Left colon (tissue), 2 donors: ENCODE results near the gene PIK3R2. TPM values are rescaled to one million over a fixed set of nuclear protein-coding genes. Genes with fewer than 3 reads are reported as not detected.

Experiments
- ATAC-seq: fragments of 200-7000 bp; cut with Tn5 transposase; one replicate; pipeline ENCODE4 v1.9.1; 2020; ENCODE audit warnings: mild to moderate bottlenecking, moderate library complexity
- DNase-seq, 2 donors: peaks; one replicate each; pipeline ENCODE4 v3.0.0-alpha.2; 2020
- intact Hi-C, 2 donors: fragments of 100-400 bp; cut with DNase I in 1 of 2; cut with micrococcal nuclease in 1 of 2; formaldehyde crosslinking; loops; one replicate each; pipeline versions ENCODE4 v1.11.2 to v1.14.0; 2022; cut with DNase I, micrococcal nuclease
- total RNA-seq, 2 donors: library from RNA; stranded (reverse); fragmentation: NEBNext Ultra II Directional; extraction: Animal tissue kit (Norgen Biotek cat#: 25700); gene quantifications; one replicate each; pipeline ENCODE4 v1.2.1, GENCODE V29; 2021
- donor health status: DM: no; HTN: no; CAD: no.
- donor health status: DM: yes; HTN: yes; CAD: no.

The PIK3R2 gene
- total RNA-seq, 2 donors from 2014 or later, result 37.4 to 41.1 TPM

DNA sequence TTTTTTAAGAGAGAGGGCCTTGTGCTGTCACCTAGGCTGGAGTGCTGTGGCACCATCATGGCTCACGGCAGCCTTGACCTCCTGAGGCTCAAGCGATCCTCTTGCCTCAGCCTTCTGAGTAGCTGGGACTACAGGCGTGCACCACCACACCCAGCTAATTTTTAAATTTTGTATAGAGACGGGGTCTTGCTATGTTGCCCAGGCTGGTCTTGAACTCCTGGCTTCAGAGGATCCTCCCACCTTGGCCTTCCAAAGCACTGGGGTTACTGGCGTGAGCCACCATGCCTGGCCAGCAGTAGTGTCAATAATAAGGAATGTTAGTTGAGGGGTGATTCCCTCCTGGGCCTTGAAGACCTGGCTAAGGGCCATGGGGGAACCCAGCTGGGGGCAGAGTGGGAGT, 31.8 kb upstream of the PIK3R2 start:
- intact Hi-C loops, result no loop called here

GRCh38 chr19:18122424-18122823, 30.5 kb upstream of the PIK3R2 start:
- ATAC-seq (no peak), DNase-seq (no peak)
- intact Hi-C loops, result no loop called here

More for the DNA sequence above, 31.8 kb upstream of the PIK3R2 start:
- DNase-seq (no peak), ATAC-seq (no peak)

DNA sequence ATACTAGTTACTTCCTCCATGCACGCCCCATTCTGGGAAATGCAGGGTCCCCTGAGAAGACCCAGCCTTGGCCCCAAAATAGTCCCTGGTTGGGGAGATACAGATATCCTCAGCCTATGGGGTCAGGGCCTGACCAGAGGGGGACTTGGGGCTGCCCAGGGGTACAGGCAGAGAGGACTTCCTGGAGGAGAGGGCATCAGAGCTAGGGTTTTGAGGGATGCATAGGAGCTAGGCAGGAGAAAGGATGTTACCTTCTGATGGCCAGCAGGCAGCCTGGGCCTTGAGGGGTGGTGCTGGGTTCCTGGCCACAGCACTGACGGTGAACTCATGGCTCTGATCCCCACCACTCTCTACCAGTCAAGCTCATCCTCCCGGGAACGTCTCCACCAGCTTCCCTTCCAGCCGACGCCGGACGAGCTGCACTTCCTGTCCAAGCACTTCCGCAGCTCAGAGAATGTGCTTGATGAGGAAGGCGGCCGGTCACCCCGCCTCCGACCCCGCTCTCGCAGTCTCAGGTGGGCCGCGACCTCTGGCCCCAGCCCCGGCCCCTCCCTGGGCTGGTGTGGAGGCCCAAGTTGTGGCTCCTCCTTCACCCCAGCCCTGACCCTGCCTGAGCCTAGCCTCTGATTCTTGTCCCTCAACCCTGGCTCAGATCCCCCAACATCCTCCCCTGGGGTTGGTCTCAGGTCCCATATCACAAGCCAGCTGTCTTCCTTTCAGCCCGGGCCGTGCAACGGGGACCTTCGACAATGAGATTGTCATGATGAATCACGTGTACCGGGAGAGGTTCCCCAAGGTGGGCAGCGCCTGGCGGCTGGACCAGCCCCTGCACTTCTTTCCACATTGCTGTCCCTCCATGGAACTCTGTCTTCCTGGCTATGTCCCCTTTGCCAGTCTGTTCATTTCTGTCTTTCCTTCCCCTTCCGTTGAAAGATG, 29.8 kb upstream of the PIK3R2 start:
- DNase-seq (no peak), ATAC-seq (no peak)
- intact Hi-C loops, result no loop called here

GRCh38 chr19:18123819-18124218, 29.1 kb upstream of the PIK3R2 start:
- intact Hi-C loops, result no loop called here
- DNase-seq (no peak), ATAC-seq (peak; percentile 20)

DNA sequence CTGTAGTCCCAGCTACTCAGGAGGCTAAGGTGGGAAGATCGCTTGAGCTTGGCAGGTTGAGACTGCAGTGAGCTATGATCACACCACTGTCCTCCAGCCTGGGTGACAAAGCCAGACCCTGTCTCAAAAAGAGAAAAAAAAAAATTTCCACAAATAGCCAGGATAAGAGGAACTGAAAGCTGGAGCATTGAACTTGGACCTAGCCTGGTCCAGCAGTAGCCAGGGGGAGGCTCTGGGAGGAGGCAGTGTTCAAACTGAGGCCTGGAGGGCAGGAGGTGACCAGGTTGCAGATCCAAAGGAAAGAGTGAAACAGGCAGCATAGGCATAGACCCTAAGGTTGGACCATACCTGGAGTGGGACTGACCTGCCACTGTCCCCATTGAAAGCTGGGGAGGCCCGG, 26.9 kb upstream of the PIK3R2 start:
- no peak for ATAC-seq
- intact Hi-C loops, result no loop called here

DNA sequence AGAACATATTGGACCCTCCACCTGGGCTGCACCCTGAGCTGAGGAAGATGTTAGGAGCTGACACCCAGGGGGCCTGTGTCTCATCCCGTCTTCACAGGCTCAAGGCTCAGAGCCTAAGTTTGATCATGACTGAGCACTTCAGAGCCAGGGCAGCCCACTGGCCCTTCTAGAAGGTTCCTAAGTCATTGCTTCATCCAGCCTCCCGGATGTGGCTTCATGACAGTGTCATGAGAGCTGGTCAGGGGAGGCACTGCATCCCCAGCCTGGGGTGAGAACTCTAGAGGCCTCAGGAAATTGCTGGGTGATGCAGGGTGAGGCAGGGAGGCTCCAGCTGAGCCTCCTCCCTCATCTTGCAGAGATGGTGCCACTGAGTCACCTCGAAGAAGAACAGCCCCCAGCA, 24.9 kb upstream of the PIK3R2 start:
- ATAC-seq (no peak), DNase-seq (no peak)
- intact Hi-C loops, result no loop called here

More for the DNA sequence above, 26.9 kb upstream of the PIK3R2 start:
- DNase-seq, result no peak

DNA sequence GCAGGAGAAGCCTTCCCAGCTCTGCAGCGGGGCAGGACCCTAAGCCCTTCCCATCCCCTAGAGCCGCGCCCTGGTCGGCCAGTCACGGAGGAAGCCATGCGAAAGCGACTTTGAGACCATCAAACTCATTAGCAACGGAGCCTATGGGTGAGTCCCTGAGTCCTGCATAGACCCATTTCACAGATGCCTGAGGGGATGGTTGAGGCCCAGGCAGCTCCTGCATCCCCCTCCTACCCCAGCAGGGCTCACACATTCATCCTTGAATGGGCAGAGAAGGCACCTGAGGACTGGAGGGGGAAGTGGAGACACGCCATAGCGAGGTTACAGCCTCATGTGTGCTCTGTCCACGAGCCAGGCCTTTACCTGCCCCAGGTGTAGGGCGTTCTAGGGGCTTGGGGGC, 24.2 kb upstream of the PIK3R2 start:
- no peak for DNase-seq
- intact Hi-C loops, result no loop called here
- no peak for ATAC-seq

- no peak for DNase-seq
These were observed 22.3 kb upstream of the PIK3R2 start for GRCh38 chr19:18130523-18131242.

GRCh38 chr19:18131841-18132596, 20.9 kb upstream of the PIK3R2 start:
- ATAC-seq, result no peak
- intact Hi-C loops, result no loop called here
- no peak for DNase-seq

More at GRCh38 chr19:18130523-18131242, 22.3 kb upstream of the PIK3R2 start:
- intact Hi-C loops, result no loop called here
- ATAC-seq, result no peak

GRCh38 chr19:18135712-18136584, 17.0 kb upstream of the PIK3R2 start:
- peak; percentile 76 to 86 for DNase-seq
- intact Hi-C loops, result no loop called here
- ATAC-seq, result peak; percentile 96

GRCh38 chr19:18137242-18137641, 15.7 kb upstream of the PIK3R2 start:
- DNase-seq (no peak), ATAC-seq (no peak)
- intact Hi-C loops, result no loop called here

DNA sequence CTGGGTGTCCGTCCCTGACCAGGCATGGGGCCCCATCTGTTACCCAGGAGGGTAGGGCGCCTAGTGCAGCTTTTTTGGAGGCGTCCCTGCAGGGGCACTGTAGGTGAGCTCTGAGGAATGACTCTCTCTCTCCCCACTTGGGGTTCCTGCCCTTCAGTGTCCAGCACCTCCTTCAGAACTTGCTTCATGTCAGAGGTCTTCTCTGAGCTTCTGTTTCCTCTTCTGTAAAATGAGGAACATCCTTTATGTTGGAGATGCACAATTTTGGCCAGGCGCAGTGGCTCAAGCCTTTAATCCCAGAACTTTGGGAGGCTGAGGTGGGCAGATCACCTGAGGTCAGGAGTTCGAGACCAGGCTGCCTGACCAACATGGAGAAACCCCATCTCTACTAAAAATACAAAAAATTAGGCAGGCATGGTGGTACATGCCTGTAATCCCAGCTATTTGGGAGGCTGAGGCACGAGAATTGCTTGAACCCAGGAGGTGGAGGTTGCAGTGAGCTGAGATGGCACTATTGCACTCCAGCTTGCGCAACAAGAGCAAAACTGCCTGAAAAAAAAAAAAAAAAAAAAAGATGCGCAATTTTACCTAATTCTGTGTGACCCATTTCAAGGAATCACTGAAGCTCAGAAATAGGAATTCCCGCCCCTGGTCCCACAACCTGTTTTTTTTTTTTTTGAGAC, 15.2 kb upstream of the PIK3R2 start:
- intact Hi-C loops, result no loop called here
- no peak for DNase-seq
- no peak for ATAC-seq

DNA sequence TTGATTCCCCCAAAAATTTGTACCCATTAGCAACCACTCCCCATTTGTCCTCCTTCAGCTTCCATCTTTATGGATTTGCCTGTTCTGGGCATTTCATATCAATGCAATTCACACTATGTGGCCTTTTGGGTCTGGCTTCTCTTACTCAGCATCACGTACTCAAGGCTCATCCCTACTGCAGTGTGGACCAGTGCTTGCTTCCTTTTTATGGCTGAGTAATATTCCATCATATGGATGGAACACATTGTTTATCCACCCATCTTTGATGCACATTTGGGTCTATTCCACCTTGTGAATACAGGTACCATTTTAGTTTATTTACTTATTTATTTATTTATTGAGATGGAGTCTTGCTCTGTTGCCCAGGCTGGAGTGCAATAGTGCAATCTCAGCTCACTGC, 12.5 kb upstream of the PIK3R2 start:
- DNase-seq, result no peak
- intact Hi-C loops, result no loop called here
- ATAC-seq, result no peak

DNA sequence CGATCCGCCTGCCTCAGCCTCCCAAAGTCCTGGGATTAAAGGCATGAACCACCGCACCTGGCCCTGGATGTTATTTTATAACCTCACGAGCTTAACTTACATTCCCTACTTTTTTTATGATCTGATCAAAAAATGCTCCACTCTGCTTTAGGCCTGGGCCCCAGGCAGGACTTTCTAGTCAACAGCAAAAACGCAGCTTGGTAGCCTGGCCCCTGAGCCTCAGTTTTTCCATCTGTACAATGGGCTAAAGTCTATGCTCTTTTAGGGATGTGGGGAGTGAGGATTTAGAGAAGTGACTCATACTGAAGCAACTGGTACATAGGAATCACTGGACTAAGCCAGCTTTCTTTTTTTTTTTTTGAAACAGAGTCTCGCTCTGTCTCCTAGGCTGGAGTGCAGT, 11.9 kb upstream of the PIK3R2 start:
- DNase-seq, result no peak
- intact Hi-C loops, result no loop called here
- no peak for ATAC-seq

- intact Hi-C loops, result no loop called here
- no peak for DNase-seq
- no peak for ATAC-seq
These were observed 9.1 kb upstream of the PIK3R2 start for GRCh38 chr19:18143902-18144301.

DNA sequence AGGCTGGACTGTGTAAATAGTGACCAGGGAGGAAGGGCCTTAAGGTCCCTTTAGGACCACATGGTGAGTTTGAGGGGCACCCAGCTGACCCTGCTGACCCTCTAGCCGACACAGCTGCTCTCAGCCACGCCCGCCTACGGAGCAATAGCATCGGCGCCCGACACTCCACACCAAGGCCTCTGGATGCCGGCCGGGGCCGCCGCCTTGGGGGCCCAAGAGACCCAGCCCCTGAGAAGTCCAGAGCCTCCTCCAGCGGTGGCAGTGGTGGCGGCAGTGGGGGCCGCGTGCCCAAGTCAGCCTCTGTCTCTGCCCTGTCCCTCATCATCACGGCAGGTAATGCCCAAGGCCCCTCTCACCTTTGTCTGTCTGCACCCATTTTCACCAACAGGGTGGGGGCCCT, 8.6 kb upstream of the PIK3R2 start:
- ATAC-seq (no peak), DNase-seq (no peak)
- intact Hi-C loops, result no loop called here

DNA sequence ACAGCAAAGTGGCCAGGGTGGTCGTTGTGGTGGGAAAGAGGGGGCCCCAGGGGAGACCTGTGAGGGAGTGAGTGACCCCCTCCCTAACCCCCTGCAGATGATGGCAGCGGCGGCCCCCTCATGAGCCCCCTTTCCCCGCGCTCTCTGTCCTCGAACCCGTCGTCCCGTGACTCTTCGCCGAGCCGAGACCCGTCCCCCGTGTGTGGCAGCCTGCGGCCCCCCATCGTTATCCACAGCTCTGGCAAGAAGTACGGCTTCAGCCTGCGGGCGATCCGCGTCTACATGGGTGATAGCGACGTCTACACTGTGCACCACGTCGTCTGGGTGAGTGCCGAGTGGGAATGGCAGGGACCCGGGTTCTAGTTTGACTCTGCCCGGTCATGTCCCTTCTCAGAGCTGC, 8.1 kb upstream of the PIK3R2 start:
- DNase-seq (no peak), ATAC-seq (no peak)
- intact Hi-C loops, result no loop called here

DNA sequence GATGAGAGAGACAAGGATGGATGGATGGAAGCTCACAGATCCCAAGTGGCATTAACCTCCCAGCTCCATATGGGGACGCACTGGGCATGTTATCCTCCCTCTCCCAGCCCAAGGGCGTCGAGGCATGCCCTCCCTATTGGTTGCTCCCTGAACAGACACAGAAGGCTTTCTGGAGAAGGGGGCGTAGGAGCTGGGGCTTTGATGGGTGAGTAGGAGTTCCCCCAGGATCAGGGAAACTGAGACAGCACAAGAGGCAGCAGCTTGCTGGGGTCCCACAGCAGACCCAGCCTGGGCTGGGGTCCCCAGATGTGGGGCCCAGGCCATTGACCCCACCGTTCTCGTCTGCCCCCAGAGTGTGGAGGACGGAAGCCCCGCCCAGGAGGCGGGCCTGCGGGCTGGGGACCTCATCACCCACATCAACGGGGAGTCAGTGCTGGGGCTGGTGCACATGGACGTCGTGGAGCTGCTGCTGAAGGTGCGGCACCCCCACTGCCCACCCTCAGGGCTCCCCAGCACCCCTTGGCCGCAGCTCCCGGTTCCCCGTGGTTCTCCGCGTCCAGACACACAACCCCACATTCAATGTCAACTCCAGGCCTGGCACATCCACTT, 7.5 kb upstream of the PIK3R2 start:
- no peak for DNase-seq
- no peak for ATAC-seq
- intact Hi-C loops, result no loop called here
